Upper lobe of right lung (tissue), 1 donor: Measurements from ENCODE around the gene FAM131B. TPM values are rescaled to one million over a fixed set of nuclear protein-coding genes. Genes with fewer than 3 reads are reported as not detected.

ENCODE experiments used
- ATAC-seq: fragments of 200-7000 bp; cut with Tn5 transposase; one replicate; pipeline ENCODE4 v1.9.1; 2020; ENCODE audit warnings: mild to moderate bottlenecking, moderate library complexity
- DNase-seq: peaks from one replicate; pipeline ENCODE4 v3.0.0-alpha.2; 2020
- H3K27ac ChIP-seq: fragments of 200-600 bp; one replicate; pipeline ENCODE4 v1.8.0; 2022
- H3K27me3 ChIP-seq: fragments of 200-600 bp; one replicate; pipeline ENCODE4 v1.8.0; 2022; ENCODE audit warnings: mild to moderate bottlenecking
- H3K36me3 ChIP-seq: fragments of 200-600 bp; one replicate; pipeline ENCODE4 v1.8.0; 2022
- H3K4me1 ChIP-seq: fragments of 200-600 bp; one replicate; pipeline ENCODE4 v1.8.0; 2022
- H3K4me3 ChIP-seq: fragments of 200-600 bp; one replicate; pipeline ENCODE4 v1.8.0; 2022; ENCODE audit warnings: mild to moderate bottlenecking
- H3K9me3 ChIP-seq: fragments of 200-600 bp; one replicate; pipeline ENCODE4 v1.8.0; 2022
- CTCF ChIP-seq: fragments of 200-600 bp; IDR thresholded peaks from one replicate; pipeline ENCODE4 v1.8.0; 2022; ENCODE audit warnings: antibody characterized with exemption
- intact Hi-C: fragments of 100-400 bp; cut with DNase I; formaldehyde crosslinking; loops from one replicate; pipeline ENCODE4 v1.11.0; 2022
- total RNA-seq: library from RNA; stranded (reverse); fragmentation: NEBNext Ultra II Directional; extraction: Animal tissue kit (Norgen Biotek cat#: 25700); gene quantifications from one replicate; pipeline ENCODE4 v1.2.1, GENCODE V29; 2021
- donor health status: DM: no; HTN: yes; CAD: no; lungs with severe emphysema.

The FAM131B gene
- total RNA-seq, 1 donor from 2014 or later = 0.90 TPM

GRCh38 chr7:143356414-143357050 lies 6.0 kb downstream of the FAM131B start:
- DNase-seq (no peak), ATAC-seq (no peak)
- H3K27ac ChIP-seq = no peak overlapping the region
- no peaks in the 10 kb centered on the region for H3K36me3 ChIP-seq
- intact Hi-C loops = no loop called here
- no peak overlapping the region for H3K4me3 ChIP-seq
- no peak for TF ChIP-seq CTCF
- no peaks in the 10 kb centered on the region for H3K9me3 ChIP-seq
- no peaks in the 10 kb centered on the region for H3K4me1 ChIP-seq
- H3K27me3 ChIP-seq = peaks cover 1% of the 10 kb centered on the region

GRCh38 chr7:143355450-143356385 lies 6.8 kb downstream of the FAM131B start:
- H3K9me3 ChIP-seq = no peaks in the 10 kb centered on the region
- DNase-seq = no peak
- intact Hi-C loops = no loop called here
- no peak for TF ChIP-seq CTCF
- ATAC-seq = no peak
- no peak overlapping the region for H3K4me3 ChIP-seq
- H3K36me3 ChIP-seq = no peaks in the 10 kb centered on the region
- no peaks in the 10 kb centered on the region for H3K4me1 ChIP-seq
- no peak overlapping the region for H3K27ac ChIP-seq
- H3K27me3 ChIP-seq = no peaks in the 10 kb centered on the region

GRCh38 chr7:143354965-143355364 lies 7.5 kb downstream of the FAM131B start:
- intact Hi-C loops = no loop called here
- Histone ChIP-seq H3K9me3 (no peaks in the 10 kb centered on the region), H3K27me3 (no peaks in the 10 kb centered on the region), H3K4me3 (no peak overlapping the region), H3K36me3 (no peaks in the 10 kb centered on the region), H3K27ac (no peak overlapping the region), H3K4me1 (no peaks in the 10 kb centered on the region)
- DNase-seq (peak; percentile 79), ATAC-seq (peak; percentile 81)
- TF ChIP-seq CTCF = no peak

GRCh38 chr7:143354376-143354775 lies 8.1 kb downstream of the FAM131B start:
- no peak overlapping the region for H3K27ac ChIP-seq
- ATAC-seq (no peak), DNase-seq (no peak)
- no peak for TF ChIP-seq CTCF
- intact Hi-C loops = no loop called here
- no peaks in the 10 kb centered on the region for H3K27me3 ChIP-seq
- H3K4me3 ChIP-seq = no peak overlapping the region
- no peaks in the 10 kb centered on the region for H3K36me3 ChIP-seq
- no peaks in the 10 kb centered on the region for H3K4me1 ChIP-seq
- no peaks in the 10 kb centered on the region for H3K9me3 ChIP-seq

GRCh38 chr7:143352531-143353002 lies 9.9 kb downstream of the FAM131B start:
- no peak for DNase-seq
- H3K36me3 ChIP-seq = no peaks in the 10 kb centered on the region
- H3K27me3 ChIP-seq = no peaks in the 10 kb centered on the region
- intact Hi-C loops = no loop called here
- no peak overlapping the region for H3K27ac ChIP-seq
- no peak for TF ChIP-seq CTCF
- H3K9me3 ChIP-seq = no peaks in the 10 kb centered on the region
- no peak overlapping the region for H3K4me3 ChIP-seq
- ATAC-seq = no peak
- H3K4me1 ChIP-seq = no peaks in the 10 kb centered on the region
